ENCODE data around the gene SIRT2. TPM values are rescaled to one million over a fixed set of nuclear protein-coding genes. Genes with fewer than 3 reads are reported as not detected.

Gene SIRT2
- total and polyA plus RNA-seq, 2 of the 8 experiments (the other 6 are each of a cell fraction or from before 2014, with no cell fraction given), result 6.5 to 10.0 TPM

DNA sequence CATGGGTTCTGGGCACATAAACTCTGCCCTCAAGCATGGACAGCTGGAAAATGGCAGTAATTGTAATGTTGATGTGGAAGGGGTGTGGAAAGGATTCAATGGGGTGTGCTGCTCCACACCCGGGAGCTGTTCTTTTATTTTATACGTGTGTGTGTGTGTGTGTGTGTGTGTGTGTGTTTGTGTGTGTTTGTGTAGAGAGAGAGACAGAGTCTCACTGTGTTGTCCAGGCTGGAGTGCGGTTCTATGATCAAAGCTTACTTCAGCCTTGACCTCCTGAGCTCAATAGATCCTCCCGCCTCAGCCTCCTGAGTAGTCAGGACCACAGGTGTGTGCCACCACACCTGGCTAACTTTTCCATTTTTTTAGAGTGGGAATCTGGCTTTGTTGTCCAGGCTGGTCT, 34.1 kb upstream of the SIRT2 start:
- ChIA-PET POLR2A (ENCODE audit: partially characterized antibody) (interaction anchor here (0.6 to 1.9 kb wide), 9 partner anchors 8 to 135 kb away, joined by 3 to 7 read pairs (median 3); partner anchors contain the start of genes CCER2 and NFKBIB), CTCF (ENCODE audit: partially characterized antibody) (interaction anchor here (0.6 to 9.8 kb wide), 19 partner anchors 13 to 439 kb away, joined by 3 to 120 read pairs (median 4); partner anchors contain the start of genes FBXO17, NFKBIB and SIRT2)
- no peak for DNase-seq (ENCODE audit: low read depth in 1 of 2, low spot score in 2 of 2)
- Histone ChIP-seq H2BK120ac (replicated peaks; ENCODE audit: low read depth, low read length) (no peak overlapping the region), H2BK20ac (ENCODE audit: low read length) (no peak overlapping the region), H3K79me2 (ENCODE audit: control insufficient read depth in 1 of 2, insufficient read depth in 2 of 2, low read length in 2 of 2) (peaks cover 0 to 35% of the 10 kb centered on the region in 2 experiments; a peak in 2 of 4 replicates), H3K79me1 (ENCODE audit: low read depth, low read length) (peaks cover 18% of the 10 kb centered on the region), H4K8ac (ENCODE audit: extremely low read depth, insufficient read depth, low read length) (no peak overlapping the region), H2AK5ac (ENCODE audit: low read depth, low read length) (no peak overlapping the region), H2BK12ac (ENCODE audit: low read depth, low read length) (no peak overlapping the region), H4K20me1 (replicated peaks in 1 of 2; ENCODE audit: control insufficient read depth in 1 of 2, insufficient read depth in 2 of 2, low read length in 2 of 2) (no peaks in the 10 kb centered on the region), H3K23me2 (ENCODE audit: low read depth, low read length) (peaks cover 4% of the 10 kb centered on the region; the same call in 1 of the 2 replicates), H3K27ac (ENCODE audit: low read depth, low read length) (no peak overlapping the region), H3K4me3 (ENCODE audit: extremely low read depth in 1 of 4, insufficient read depth in 2 of 4, low read depth in 3 of 4, low read length in 4 of 4) (no peak overlapping the region), H3K9ac (replicated peaks in 1 of 4; ENCODE audit: extremely low read depth in 1 of 4, low read depth in 3 of 4, low read length in 3 of 4) (no peak overlapping the region), H3K18ac (ENCODE audit: extremely low read depth, low read length) (no peak overlapping the region), H2BK15ac (ENCODE audit: low read length) (no peak overlapping the region), H3K56ac (replicated peaks; ENCODE audit: insufficient read length, low read depth, low read length) (no peak overlapping the region), H3K4me2 (ENCODE audit: insufficient read depth in 1 of 2, low read depth in 2 of 2, low read length in 2 of 2) (no peak overlapping the region), H3K4ac (replicated peaks; ENCODE audit: insufficient read length, low read depth, low read length) (no peak overlapping the region), H2BK5ac (ENCODE audit: low read depth, low read length) (no peak overlapping the region), H3K36me3 (ENCODE audit: control insufficient read depth in 2 of 4, insufficient read depth in 4 of 4, low read length in 3 of 4) (peaks cover 5 to 26% (median 14%) of the 10 kb centered on the region in 4 experiments; a peak in 5 of 8 replicates), H4K91ac (replicated peaks; ENCODE audit: insufficient read length, low read length) (no peak overlapping the region), H3K23ac (ENCODE audit: insufficient read length) (no peak overlapping the region), H3K14ac (ENCODE audit: insufficient read length) (no peak overlapping the region), H3K27me3 (replicated peaks in 1 of 4; ENCODE audit: control insufficient read depth in 3 of 4, extremely low read depth in 1 of 4, insufficient read depth in 3 of 4, low read length in 3 of 4) (no peaks in the 10 kb centered on the region), H3K9me3 (ENCODE audit: insufficient read depth in 2 of 2, low read depth in 1 of 2, low read length in 1 of 2) (peaks cover 10 to 11% of the 10 kb centered on the region in 2 experiments), H4K5ac (ENCODE audit: insufficient read length, low read depth, low read length) (no peak overlapping the region), H3K4me1 (replicated peaks in 1 of 4; ENCODE audit: control insufficient read depth in 3 of 4, insufficient read depth in 4 of 4, low read length in 3 of 4) (peaks cover 0 to 2% (median under 1%) of the 10 kb centered on the region in 4 experiments; a peak in 3 of 7 replicates), H2AFZ (ENCODE audit: low read length) (no peak overlapping the region)
- FAIRE-seq, result no peak
- TF ChIP-seq EGR1 (IDR thresholded peaks at IDR 0.05; ENCODE audit: borderline replicate concordance, low read depth, low read length), result no peak
- TF ChIP-seq BCL11A (IDR thresholded peaks at IDR 0.05; ENCODE audit: low read depth in 2 of 2, low read length in 2 of 2), result no peak
- no peak for TF ChIP-seq SRF (IDR thresholded peaks at IDR 0.05; ENCODE audit: low read depth, low read length)
- TF ChIP-seq YY1 (IDR thresholded peaks at IDR 0.05; ENCODE audit: low read depth, low read length), result no peak
- no peak for TF ChIP-seq KDM1A (IDR thresholded peaks at IDR 0.05; ENCODE audit: borderline replicate concordance, low read length)
- TF ChIP-seq HDAC2 (IDR thresholded peaks at IDR 0.05; ENCODE audit: borderline replicate concordance in 1 of 2, low read depth in 2 of 2, low read length in 2 of 2), result no peak
- WGBS, 2 experiments (ENCODE audit: extremely low coverage in 1 of 2, insufficient coverage in 1 of 2, insufficient read length in 1 of 2, insufficient replicate concordance in 2 of 2, low coverage in 1 of 2, low lambda C conversion rate in 2 of 2, missing lambda C conversion rate in 1 of 2), result 94% methylated on average over 4 of the region's 4 CpGs; no CpG with 5 or more reads in 1 of the 2 experiments

Measured in H1 (cell line).